Measurements from ENCODE around the gene NCAM1. TPM values are rescaled to one million over a fixed set of nuclear protein-coding genes. Genes with fewer than 3 reads are reported as not detected.

Gene NCAM1
- total RNA-seq, 1 donor from 2014 or later, result 33.6 TPM

DNA sequence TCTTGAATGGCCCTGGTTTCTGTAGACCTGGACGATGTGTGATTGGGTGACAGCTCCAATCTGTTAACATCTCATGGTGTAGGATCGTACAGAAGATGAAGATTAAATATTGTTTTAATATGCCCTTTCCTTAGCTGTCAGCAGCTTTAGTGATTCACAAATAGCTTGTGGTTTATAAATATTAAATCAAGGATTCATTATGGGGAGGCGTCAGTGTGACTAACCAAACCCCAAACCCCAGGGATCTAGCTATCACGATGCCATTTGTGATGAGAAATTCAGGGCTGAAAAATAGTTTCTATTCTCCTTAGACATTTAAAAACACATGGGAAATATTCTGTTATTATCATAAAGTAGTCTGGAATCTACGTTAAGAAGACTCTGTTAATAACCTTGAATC is 73.4 kb downstream of the NCAM1 start:
- Histone ChIP-seq H3K27me3 (no peaks in the 10 kb centered on the region), H3K9me3 (no peaks in the 10 kb centered on the region), H3K4me3 (no peak overlapping the region), H3K27ac (no peak overlapping the region), H3K4me1 (no peaks in the 10 kb centered on the region), H3K36me3 (no peaks in the 10 kb centered on the region)
- intact Hi-C loops (cut with DNase I), result no loop called here
- no peak for TF ChIP-seq POLR2AphosphoS5 (IDR thresholded peaks at IDR 0.05; ENCODE audit: insufficient read depth in 1 of 2, low read depth in 1 of 2)
- TF ChIP-seq POLR2A (IDR thresholded peaks at IDR 0.05), result no peak
- TF ChIP-seq, protein P1, sequence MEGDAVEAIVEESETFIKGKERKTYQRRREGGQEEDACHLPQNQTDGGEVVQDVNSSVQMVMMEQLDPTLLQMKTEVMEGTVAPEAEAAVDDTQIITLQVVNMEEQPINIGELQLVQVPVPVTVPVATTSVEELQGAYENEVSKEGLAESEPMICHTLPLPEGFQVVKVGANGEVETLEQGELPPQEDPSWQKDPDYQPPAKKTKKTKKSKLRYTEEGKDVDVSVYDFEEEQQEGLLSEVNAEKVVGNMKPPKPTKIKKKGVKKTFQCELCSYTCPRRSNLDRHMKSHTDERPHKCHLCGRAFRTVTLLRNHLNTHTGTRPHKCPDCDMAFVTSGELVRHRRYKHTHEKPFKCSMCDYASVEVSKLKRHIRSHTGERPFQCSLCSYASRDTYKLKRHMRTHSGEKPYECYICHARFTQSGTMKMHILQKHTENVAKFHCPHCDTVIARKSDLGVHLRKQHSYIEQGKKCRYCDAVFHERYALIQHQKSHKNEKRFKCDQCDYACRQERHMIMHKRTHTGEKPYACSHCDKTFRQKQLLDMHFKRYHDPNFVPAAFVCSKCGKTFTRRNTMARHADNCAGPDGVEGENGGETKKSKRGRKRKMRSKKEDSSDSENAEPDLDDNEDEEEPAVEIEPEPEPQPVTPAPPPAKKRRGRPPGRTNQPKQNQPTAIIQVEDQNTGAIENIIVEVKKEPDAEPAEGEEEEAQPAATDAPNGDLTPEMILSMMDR (IDR thresholded peaks at IDR 0.05), result no peak
- DNase-seq (ENCODE audit: extremely low spot score in 2 of 2), result no peak

DNA sequence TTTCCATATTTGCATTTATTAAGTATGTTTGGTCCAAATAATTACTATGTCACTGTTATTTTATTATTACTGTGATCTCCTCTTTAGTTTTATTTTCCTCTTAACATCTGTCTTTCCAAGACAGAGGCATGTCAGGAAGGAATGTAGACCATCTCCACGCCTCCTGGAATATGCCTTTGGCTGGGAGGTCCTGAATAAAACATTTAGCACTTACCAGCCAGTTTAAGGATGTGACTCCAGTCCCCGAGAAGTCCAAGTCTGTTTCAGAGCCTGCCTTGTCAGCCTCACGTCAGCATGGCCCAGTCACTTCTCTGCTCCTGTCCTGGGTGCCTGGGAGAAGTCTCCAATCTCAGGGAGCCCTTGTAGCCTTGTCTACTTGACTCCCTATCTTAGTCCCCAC is 74.5 kb downstream of the NCAM1 start:
- no peak overlapping the region for H3K27ac ChIP-seq
- intact Hi-C loops (cut with DNase I), result no loop called here
- H3K9me3 ChIP-seq, result no peaks in the 10 kb centered on the region

DNA sequence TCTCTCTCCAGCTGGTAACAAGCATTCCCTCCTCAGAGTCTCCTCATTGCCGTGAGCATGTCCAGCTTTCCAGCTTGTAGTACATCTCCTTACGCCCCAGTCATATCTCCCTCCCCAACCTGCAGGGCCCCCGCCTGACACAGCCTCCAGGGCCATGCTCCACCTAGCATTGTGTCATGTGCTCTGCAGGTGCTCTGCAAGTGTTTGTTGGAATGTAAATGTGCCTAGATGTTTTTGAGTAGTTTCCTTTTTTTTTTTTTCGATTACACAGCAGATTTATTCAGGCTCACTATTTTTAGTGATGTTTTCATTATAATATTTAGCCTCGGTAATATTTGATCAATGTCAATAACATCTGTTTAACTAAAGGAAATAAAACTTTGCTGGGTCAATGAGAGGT is 82.5 kb downstream of the NCAM1 start:
- Histone ChIP-seq H3K4me3 (no peak overlapping the region), H3K9me3 (no peaks in the 10 kb centered on the region), H3K27ac (no peak overlapping the region), H3K27me3 (no peaks in the 10 kb centered on the region), H3K4me1 (peaks cover 2% of the 10 kb centered on the region), H3K36me3 (no peaks in the 10 kb centered on the region)
- no peak for DNase-seq (ENCODE audit: extremely low spot score in 2 of 2)
- intact Hi-C loops (cut with DNase I), result no loop called here
- TF ChIP-seq POLR2AphosphoS5 (IDR thresholded peaks at IDR 0.05; ENCODE audit: insufficient read depth in 1 of 2, low read depth in 1 of 2), result no peak

More for the DNA sequence above, 74.5 kb downstream of the NCAM1 start:
- TF ChIP-seq POLR2AphosphoS5 (IDR thresholded peaks at IDR 0.05; ENCODE audit: insufficient read depth in 1 of 2, low read depth in 1 of 2) (no peak), POLR2A (IDR thresholded peaks at IDR 0.05) (no peak)
- TF ChIP-seq, protein P1 (IDR thresholded peaks at IDR 0.05), result no peak
- no peaks in the 10 kb centered on the region for H3K4me1 ChIP-seq
- no peaks in the 10 kb centered on the region for H3K36me3 ChIP-seq
- DNase-seq (ENCODE audit: extremely low spot score in 2 of 2), result no peak
- H3K4me3 ChIP-seq, result no peak overlapping the region
- no peaks in the 10 kb centered on the region for H3K27me3 ChIP-seq

DNA sequence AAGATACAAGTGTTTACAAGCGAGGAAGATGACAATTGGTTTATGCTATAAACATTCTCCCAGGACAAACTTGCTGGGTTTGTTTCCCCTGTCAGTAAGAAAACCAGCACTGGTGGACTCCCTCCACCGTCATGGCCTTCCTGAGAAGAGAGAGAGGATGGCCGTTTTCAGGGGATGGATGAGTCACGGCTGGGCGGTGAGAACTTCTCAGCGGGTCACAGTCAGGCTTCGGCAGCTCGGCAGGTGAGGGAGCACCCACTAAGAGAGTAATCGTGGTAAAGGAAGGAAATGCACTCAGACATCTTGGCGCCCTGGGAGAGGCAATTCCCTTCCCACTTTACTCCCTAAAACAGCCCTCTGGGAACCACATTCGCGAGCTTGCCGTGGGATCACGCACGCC is 83.9 kb downstream of the NCAM1 start:
- DNase-seq (ENCODE audit: extremely low spot score in 2 of 2), result no peak
- Histone ChIP-seq H3K4me3 (no peak overlapping the region), H3K27me3 (no peaks in the 10 kb centered on the region), H3K4me1 (peaks cover 6% of the 10 kb centered on the region), H3K9me3 (no peaks in the 10 kb centered on the region), H3K36me3 (no peaks in the 10 kb centered on the region), H3K27ac (no peak overlapping the region)
- TF ChIP-seq, protein P1 (IDR thresholded peaks at IDR 0.05), result no peak
- TF ChIP-seq POLR2AphosphoS5 (IDR thresholded peaks at IDR 0.05; ENCODE audit: insufficient read depth in 1 of 2, low read depth in 1 of 2) (no peak), POLR2A (IDR thresholded peaks at IDR 0.05) (no peak)
- intact Hi-C loops (cut with DNase I), result no loop called here

DNA sequence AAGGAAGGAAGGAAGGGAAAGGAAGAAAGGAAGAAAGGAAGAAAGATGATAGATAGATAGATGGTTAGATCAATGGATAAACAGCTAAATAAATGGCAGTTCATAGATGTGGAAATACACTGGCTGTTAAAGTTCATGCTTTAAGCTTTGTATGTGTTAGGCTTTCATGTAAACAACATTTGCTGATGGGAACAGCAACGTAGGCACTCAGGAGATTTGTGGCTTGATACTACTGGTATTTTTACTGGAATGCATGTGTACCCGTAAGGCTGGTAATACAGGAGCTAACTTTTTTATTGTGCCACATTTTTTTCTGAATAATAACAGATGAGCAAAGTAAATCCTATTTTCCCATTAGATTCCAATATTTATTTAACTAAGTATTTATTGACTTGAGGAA is 85.6 kb downstream of the NCAM1 start:
- Histone ChIP-seq H3K4me1 (peaks cover 6% of the 10 kb centered on the region), H3K36me3 (no peaks in the 10 kb centered on the region), H3K27ac (no peak overlapping the region), H3K9me3 (no peaks in the 10 kb centered on the region), H3K27me3 (no peaks in the 10 kb centered on the region), H3K4me3 (no peak overlapping the region)
- TF ChIP-seq POLR2AphosphoS5 (IDR thresholded peaks at IDR 0.05; ENCODE audit: insufficient read depth in 1 of 2, low read depth in 1 of 2) (no peak), POLR2A (IDR thresholded peaks at IDR 0.05) (no peak)
- TF ChIP-seq, protein P1 (IDR thresholded peaks at IDR 0.05), result no peak
- intact Hi-C loops (cut with DNase I), result no loop called here
- DNase-seq (ENCODE audit: extremely low spot score in 2 of 2), result no peak

Data from vagina (tissue), 2 donors.